Activated CD4-positive, CD25-positive, alpha-beta regulatory T cell treated with anti-CD3 and anti-CD28 coated beads, Interleukin-2, amount 50 U/mL, for 72 hours (primary cell): ENCODE measurements around the gene ZNF791.
"Not testable (repeated sequence)": the region's sequence is repeated elsewhere in the genome, so short reads cannot be mapped to it uniquely, and the experiment has no call there.

ENCODE experiments used
- DNase-seq: peaks from one replicate; pipeline ENCODE4 v3.0.0; 2021

The ZNF791 gene

DNA sequence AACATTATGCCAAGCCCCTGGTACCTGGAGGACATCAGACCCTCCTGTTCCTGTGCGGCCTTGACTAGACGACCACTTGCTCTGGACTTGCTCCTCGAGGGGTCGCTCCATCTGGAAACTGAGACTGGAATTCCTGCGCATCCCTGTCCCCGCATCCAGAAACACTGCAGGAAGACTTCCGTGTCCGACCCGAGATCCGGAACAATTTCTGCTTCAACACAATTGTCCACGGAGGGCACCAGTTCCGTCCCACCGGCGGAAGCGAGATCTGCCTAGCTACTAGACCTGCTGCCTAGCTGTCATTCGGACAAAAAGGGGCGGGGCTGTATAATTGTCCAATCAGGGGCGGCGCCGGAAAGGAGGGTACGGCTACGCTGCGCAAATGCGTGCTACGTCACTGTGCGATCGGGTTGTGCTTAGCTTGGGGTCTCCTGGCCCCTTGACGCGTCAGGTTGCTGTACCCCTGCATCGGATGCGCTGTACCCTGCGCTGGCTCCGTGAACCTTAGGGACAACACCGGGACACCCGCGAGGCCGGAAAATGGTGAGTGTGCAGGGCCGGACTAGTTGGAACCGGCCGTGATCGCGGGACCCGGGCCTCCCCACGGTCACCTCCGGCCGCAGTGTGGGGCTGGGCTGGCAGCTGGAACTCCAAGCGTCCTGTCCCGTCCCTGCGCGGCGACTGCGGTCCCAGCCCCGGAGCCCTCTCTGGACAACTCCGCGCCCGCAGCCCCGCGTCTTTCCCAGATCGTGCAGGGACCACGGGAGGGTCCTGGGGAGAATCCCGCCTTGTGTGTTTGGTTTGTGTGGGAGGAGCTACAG lies at the start of gene ZNF791, which contains the start of gene ZNF490:
ZNF791 (plus strand) TSS at position 381 of the 821 bp plus-strand sequence; CDS start at position 541, 160 bp downstream.
ZNF490 (minus strand) TSS at position 274 of the 821 bp plus-strand sequence; CDS start at position 141, 133 bp downstream.
- peak; percentile 94 for DNase-seq

- DNase-seq = peak; percentile 97
These were observed 46.6 kb upstream of the ZNF791 start for GRCh38 chr19:12564016-12564664.

DNA sequence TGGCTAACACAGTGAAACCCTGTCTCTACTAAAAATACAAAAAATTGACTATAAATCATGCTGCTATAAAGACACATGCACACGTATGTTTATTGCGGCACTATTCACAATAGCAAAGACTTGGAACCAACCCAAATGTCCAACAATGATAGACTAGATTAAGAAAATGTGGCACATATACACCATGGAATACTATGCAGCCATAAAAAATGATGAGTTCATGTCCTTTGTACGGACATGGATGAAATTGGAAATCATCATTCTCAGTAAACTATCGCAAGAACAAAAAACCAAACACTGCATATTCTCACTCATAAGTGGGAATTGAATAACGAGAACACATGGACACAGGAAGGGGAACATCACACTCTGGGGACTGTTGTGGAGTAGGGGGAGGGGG lies 44.3 kb upstream of the ZNF791 start:
- DNase-seq = not testable (repeated sequence)

- DNase-seq = no peak
These were observed 42.8 kb upstream of the ZNF791 start for GRCh38 chr19:12567951-12568350.

GRCh38 chr19:12574036-12574435 lies 36.7 kb upstream of the ZNF791 start:
- no peak for DNase-seq

DNA sequence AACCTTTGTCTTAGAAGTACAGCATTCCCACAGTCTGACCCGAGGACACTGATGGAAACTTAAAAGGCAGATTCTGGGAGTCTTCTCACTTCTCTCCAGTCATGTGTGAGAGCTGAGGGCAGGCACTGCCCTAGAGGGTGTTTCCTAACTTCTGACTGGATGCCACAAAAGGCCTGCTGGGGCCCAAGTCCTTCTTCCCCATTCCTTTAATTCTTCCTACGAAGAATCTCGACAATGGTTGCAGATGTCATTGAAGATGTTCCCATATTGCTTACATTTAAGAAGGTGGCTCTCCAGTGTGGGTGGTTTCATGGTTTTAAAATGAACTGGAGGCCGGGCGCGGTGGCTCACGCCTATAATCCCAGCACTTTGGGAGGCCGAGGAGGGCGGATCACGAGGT lies 32.1 kb upstream of the ZNF791 start:
- DNase-seq = no peak

GRCh38 chr19:12580180-12580694 lies 30.5 kb upstream of the ZNF791 start:
- DNase-seq = no peak

DNA sequence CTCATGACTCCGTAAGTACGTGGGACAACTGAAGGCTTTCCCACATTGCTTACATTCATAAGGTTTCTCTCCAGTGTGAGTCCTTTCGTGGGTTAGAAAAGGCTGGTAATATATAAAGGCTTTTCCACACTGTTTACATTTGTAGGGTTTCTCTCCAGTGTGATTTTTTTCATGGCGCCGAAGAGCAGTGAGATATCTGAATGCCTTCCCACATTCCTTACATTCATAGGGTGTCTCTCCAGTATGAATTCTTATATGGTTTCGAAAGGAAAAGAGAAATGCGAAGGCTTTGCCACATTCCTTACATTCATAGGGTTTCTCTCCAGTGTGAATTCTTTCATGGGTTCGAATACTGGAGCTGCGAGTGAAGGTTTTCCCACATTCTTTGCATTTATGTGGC lies 29.6 kb upstream of the ZNF791 start:
- no peak for DNase-seq

DNA sequence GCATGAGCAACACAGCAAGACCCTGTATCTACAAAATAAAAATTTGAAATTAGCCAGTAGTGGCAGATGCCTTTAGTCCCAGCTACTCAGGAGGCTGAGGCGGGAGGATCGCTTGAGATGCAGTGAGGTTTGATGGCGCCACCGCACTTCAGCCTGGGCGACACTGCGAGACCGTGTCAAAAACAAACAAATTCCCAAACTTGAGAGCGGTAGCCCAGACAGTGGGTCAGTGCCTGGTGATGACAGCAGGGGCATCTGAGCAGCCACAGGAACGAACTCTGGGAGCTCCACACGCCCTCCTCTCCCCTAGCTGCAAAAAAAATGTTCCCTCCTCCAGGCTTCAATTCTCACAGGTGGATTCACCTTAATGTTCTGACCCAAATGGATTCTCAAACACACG lies 14.2 kb upstream of the ZNF791 start:
- no peak for DNase-seq

- DNase-seq = no peak
These were observed 13.7 kb upstream of the ZNF791 start for GRCh38 chr19:12596927-12597548.

DNA sequence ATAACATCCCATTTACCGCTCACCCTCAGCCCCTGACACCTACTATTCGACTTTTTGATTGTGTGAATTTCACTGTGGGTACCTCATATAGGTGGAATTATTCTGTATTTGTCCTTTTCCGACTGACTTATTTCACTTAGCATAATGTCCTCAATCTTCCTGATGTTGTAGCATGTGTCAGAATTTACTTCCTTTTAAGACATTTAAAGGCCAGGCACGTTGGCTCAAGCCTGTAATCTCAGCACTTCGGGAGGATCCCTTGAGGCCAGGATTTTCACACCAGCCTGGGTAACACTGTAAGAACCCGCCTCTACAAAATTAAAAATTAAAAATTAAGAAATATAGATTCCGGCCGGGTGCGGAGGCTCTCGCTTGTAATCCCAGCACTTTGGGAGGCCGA lies 13.1 kb upstream of the ZNF791 start:
- DNase-seq = no peak

- peak; percentile 47 for DNase-seq
These were observed 7.0 kb upstream of the ZNF791 start for GRCh38 chr19:12603714-12604113.

- DNase-seq = no peak
These were observed 3.9 kb upstream of the ZNF791 start for GRCh38 chr19:12606796-12607195.

- DNase-seq = no peak
These were observed 3.1 kb upstream of the ZNF791 start for GRCh38 chr19:12607631-12608030.

GRCh38 chr19:12611361-12611699 lies 610 bp downstream of the ZNF791 start:
- no peak for DNase-seq

GRCh38 chr19:12617646-12618045 lies 6.9 kb downstream of the ZNF791 start:
- no peak for DNase-seq

DNA sequence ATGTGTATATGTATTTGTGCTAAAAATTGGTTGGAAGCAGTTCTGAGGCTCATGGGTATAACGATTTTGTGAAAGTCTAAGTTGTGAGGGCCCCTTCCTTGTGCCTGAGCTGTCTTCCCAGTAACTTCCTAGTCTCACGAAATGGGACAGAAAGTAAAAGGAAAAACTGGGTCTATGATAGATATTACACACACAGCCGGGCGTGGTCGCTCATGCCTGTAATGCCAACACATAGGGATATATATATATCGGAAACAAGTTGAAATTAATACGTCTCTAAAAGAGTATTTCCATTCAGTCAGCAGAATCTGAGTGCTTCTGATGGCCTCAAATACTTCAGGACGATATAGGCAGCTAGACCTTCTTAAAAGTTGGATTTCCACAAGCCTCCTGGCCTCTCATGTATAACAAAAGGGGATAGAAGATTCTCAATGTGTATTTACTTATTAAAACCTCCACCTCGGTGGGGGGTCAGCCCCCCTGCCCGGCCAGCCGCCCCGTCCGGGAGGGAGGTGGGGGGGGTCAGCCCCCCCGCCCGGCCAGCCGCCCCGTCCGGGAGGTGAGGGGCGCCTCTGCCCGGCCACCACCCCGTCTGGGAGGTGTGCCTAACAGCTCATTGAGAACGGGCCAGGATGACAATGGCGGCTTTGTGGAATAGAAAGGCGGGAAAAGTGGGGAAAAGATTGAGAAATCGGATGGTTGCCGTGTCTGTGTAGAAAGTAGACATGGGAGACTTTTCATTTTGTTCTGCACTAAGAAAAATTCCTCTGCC lies 10.7 kb downstream of the ZNF791 start:
- DNase-seq = not testable (repeated sequence)

- no peak for DNase-seq
These were observed 12.8 kb downstream of the ZNF791 start for GRCh38 chr19:12623361-12624031.

GRCh38 chr19:12626958-12627357 lies 16.2 kb downstream of the ZNF791 start:
- DNase-seq = no peak

DNA sequence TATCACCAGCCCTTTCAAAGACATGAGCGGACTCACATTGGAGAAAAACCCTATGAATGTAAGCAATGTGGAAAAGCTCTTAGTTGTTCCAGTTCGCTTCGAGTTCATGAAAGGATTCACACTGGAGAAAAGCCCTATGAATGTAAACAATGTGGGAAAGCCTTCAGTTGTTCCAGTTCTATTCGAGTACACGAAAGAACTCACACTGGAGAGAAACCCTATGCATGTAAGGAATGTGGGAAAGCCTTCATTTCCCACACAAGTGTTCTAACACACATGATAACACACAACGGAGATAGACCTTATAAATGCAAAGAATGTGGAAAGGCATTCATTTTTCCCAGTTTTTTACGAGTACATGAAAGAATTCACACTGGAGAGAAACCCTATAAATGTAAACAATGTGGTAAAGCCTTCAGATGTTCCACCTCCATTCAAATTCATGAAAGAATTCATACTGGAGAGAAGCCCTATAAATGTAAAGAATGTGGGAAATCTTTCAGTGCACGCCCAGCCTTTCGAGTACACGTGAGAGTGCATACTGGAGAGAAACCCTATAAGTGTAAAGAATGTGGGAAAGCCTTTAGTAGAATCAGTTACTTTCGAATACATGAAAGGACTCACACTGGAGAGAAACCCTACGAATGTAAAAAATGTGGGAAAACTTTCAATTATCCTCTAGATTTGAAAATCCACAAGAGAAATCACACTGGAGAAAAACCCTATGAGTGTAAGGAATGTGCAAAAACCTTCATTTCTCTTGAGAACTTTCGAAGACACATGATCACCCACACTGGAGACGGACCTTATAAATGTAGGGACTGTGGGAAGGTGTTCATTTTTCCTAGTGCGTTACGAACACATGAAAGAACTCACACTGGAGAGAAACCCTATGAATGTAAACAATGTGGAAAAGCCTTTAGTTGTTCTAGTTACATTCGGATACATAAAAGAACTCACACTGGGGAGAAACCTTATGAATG lies 17.6 kb downstream of the ZNF791 start:
- no peak for DNase-seq

GRCh38 chr19:12629215-12629614 lies 18.5 kb downstream of the ZNF791 start:
- DNase-seq = no peak
